GM12873 (cell line): Measurements from ENCODE around the gene PLCB4.

Experiments used
- CTCF ChIP-seq: IDR thresholded peaks from 2 replicates; pipeline ENCODE4 v1.5.1; 2012; ENCODE audit warnings: low read depth, mild to moderate bottlenecking, moderate library complexity, low read length, control low read depth; ENCODE audit not compliant: insufficient read depth; ENCODE audit errors: missing control alignments

The PLCB4 gene

GRCh38 chr20:9509246-9509645, 440.4 kb downstream of the PLCB4 start:
- no peak for TF ChIP-seq CTCF

GRCh38 chr20:9510911-9511310, 442.0 kb downstream of the PLCB4 start:
- TF ChIP-seq CTCF = no peak

DNA sequence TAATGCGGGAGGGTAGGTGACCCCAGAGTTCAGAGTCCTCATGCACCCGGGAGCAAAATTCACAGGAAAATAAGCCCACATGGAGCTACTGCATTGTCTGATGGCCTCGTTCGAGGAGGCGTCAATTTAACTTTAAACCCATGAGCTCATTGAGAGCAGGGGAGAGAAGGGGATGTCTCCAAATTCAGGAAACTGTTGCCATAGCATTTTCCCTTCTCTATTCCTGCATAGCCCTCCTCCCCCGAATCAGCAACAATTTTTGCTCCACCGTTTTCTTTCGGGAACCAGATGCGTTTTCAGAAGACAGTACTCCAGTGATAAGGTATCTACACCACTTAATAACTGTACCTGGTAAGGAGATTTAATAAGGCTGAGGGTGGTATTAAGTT, 445.2 kb downstream of the PLCB4 start:
- TF ChIP-seq CTCF = no peak

- no peak for TF ChIP-seq CTCF
These were observed 445.8 kb downstream of the PLCB4 start, which contains the start of gene LAMP5 for GRCh38 chr20:9514461-9515213. LAMP5 (plus strand) TSS chr20:9514590; CDS start chr20:9514853, 263 bp downstream.

- TF ChIP-seq CTCF = no peak
These were observed 446.3 kb downstream of the PLCB4 start for GRCh38 chr20:9515214-9515585.

DNA sequence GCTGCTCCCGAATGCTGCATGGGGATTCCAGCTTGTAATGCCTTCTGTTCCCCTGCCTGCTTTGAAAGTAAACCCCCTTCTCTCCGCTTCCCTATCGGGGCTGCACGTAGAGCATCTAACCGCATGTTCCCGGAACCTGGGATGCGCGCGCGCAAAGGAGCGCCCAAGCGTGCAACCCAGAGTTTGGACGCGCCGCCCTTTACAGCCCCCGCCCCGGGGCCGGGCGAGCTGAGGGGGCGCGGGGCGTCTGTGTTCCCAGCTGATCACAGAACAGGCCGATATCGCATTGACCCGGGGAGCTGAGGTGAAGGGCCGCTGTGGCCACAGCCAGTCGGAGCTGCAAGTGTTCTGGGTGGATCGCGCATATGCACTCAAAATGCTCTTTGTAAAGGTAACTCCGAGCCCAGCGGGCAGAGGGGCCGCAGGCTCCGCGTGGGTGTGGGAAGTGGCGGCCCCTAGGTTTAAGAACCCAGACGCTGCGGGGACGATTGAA, 446.9 kb downstream of the PLCB4 start:
- TF ChIP-seq CTCF = no peak

- no peak for TF ChIP-seq CTCF
These were observed 447.5 kb downstream of the PLCB4 start for GRCh38 chr20:9516234-9516871.
